ENCODE measurements around the gene GRM4. TPM values are rescaled to one million over a fixed set of nuclear protein-coding genes. Genes with fewer than 3 reads are reported as not detected.

GRM4 gene
- total RNA-seq, 1 experiment from 2014 or later = 0.41 TPM

DNA sequence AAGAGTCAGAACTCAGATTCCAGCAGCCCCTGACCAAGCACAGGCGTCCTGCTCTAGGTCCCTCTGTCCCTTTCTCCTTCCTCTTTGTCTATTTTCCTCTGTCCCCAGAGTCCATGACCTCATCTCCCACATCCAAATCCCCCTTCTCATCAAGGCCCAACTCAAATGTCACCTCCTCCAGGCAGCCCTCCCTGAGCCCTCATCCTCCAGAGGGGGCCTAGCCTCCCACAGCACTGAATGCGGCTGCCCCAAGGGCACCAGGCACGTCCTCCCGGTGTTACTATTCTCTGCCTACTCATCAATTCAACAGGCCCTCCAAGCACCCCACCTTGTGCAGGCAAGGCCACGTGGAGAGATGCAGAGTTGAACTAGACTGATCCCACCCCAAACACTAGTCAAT, 49.7 kb downstream of the GRM4 start:
- no TSS peak for BruUV-seq (replicated peaks)
- no peaks in the 10 kb centered on the region for H3K36me3 ChIP-seq (ENCODE audit: insufficient read depth, low read length, poor library complexity, severe bottlenecking)
- CTCF ChIA-PET = no interaction called here
- POLR2A ChIA-PET (ENCODE audit: low non-redundant PET) = no interaction called here
- intact Hi-C loops (cut with micrococcal nuclease; ENCODE audit: unreplicated experiment) = no loop called here
- H3K27me3 ChIP-seq (replicated peaks; ENCODE audit: insufficient read depth, low read depth, low read length, poor library complexity) = peaks cover 20% of the 10 kb centered on the region
- no peak for DNase-seq (ENCODE audit: low spot score)
- no peaks in the 10 kb centered on the region for H3K4me1 ChIP-seq (ENCODE audit: insufficient read depth, low read length, poor library complexity, severe bottlenecking)
- TF ChIP-seq, protein P1, sequence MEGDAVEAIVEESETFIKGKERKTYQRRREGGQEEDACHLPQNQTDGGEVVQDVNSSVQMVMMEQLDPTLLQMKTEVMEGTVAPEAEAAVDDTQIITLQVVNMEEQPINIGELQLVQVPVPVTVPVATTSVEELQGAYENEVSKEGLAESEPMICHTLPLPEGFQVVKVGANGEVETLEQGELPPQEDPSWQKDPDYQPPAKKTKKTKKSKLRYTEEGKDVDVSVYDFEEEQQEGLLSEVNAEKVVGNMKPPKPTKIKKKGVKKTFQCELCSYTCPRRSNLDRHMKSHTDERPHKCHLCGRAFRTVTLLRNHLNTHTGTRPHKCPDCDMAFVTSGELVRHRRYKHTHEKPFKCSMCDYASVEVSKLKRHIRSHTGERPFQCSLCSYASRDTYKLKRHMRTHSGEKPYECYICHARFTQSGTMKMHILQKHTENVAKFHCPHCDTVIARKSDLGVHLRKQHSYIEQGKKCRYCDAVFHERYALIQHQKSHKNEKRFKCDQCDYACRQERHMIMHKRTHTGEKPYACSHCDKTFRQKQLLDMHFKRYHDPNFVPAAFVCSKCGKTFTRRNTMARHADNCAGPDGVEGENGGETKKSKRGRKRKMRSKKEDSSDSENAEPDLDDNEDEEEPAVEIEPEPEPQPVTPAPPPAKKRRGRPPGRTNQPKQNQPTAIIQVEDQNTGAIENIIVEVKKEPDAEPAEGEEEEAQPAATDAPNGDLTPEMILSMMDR (conservative IDR thresholded peaks at IDR 0.05; ENCODE audit: low read depth, low read length) = no peak
- no peak for TF ChIP-seq EZH2 (IDR thresholded peaks at IDR 0.05; ENCODE audit: borderline replicate concordance, low read depth, low read length, poor library complexity, severe bottlenecking)
- no peaks in the 10 kb centered on the region for H3K9me3 ChIP-seq (ENCODE audit: low read depth, low read length, poor library complexity, severe bottlenecking)
- H3K27ac ChIP-seq (ENCODE audit: low read depth, low read length, poor library complexity, severe bottlenecking) = no peak overlapping the region
- no peak overlapping the region for H3K4me3 ChIP-seq (ENCODE audit: low read depth, low read length, poor library complexity, severe bottlenecking)

DNA sequence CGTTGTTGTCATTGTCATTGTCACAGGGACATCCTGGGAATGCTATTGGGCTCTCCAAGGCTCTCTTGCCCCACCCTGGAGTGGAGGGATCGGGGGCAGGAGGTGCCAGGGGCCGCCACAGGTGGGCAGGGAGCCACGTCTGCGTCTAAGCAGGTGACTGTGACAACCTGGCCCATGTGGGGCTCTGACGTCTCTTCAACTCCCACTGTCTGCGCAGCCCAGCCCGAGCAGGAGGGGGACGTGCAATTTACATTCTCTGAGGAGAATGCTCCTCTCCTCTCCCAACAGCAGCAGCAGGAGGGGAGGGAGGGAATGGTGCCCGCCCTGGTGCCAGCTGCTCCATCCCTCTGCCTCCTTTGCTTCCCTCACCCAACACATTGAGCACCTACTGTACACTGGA, 50.1 kb downstream of the GRM4 start:
- H3K9me3 ChIP-seq (ENCODE audit: low read depth, low read length, poor library complexity, severe bottlenecking) = no peaks in the 10 kb centered on the region
- H3K36me3 ChIP-seq (ENCODE audit: insufficient read depth, low read length, poor library complexity, severe bottlenecking) = no peaks in the 10 kb centered on the region
- CTCF ChIA-PET = no interaction called here
- intact Hi-C loops (cut with micrococcal nuclease; ENCODE audit: unreplicated experiment) = no loop called here
- no TSS peak for BruUV-seq (replicated peaks)
- H3K27me3 ChIP-seq (replicated peaks; ENCODE audit: insufficient read depth, low read depth, low read length, poor library complexity) = peaks cover 20% of the 10 kb centered on the region
- POLR2A ChIA-PET (ENCODE audit: low non-redundant PET) = no interaction called here
- no peaks in the 10 kb centered on the region for H3K4me1 ChIP-seq (ENCODE audit: insufficient read depth, low read length, poor library complexity, severe bottlenecking)
- no peak for DNase-seq (ENCODE audit: low spot score)
- TF ChIP-seq, protein P1 (conservative IDR thresholded peaks at IDR 0.05; ENCODE audit: low read depth, low read length) = no peak
- TF ChIP-seq EZH2 (IDR thresholded peaks at IDR 0.05; ENCODE audit: borderline replicate concordance, low read depth, low read length, poor library complexity, severe bottlenecking) = no peak
- H3K4me3 ChIP-seq (ENCODE audit: low read depth, low read length, poor library complexity, severe bottlenecking) = no peak overlapping the region
- no peak overlapping the region for H3K27ac ChIP-seq (ENCODE audit: low read depth, low read length, poor library complexity, severe bottlenecking)

DNA sequence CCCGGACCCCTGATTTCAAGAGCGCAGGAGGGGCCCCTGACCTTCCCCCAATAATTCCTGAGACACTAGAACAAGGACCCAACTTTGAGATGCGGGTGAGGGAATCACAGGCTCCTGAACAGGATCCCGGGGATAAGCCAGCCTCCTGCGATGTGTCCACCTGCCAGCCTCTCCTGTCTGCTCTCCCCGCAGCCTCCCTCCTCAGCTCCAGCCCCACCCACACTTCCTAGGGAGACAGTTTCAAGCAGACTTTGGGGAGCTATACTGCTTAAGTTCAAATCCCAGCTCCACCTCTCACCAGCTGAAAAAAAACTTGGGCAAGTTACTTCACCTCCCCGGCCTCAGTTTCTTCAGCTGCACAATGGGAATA, 50.8 kb downstream of the GRM4 start:
- no peaks in the 10 kb centered on the region for H3K4me1 ChIP-seq (ENCODE audit: insufficient read depth, low read length, poor library complexity, severe bottlenecking)
- POLR2A ChIA-PET (ENCODE audit: low non-redundant PET) = no interaction called here
- H3K4me3 ChIP-seq (ENCODE audit: low read depth, low read length, poor library complexity, severe bottlenecking) = no peak overlapping the region
- CTCF ChIA-PET = no interaction called here
- no peaks in the 10 kb centered on the region for H3K36me3 ChIP-seq (ENCODE audit: insufficient read depth, low read length, poor library complexity, severe bottlenecking)
- H3K9me3 ChIP-seq (ENCODE audit: low read depth, low read length, poor library complexity, severe bottlenecking) = no peaks in the 10 kb centered on the region
- intact Hi-C loops (cut with micrococcal nuclease; ENCODE audit: unreplicated experiment) = no loop called here
- TF ChIP-seq, protein P1 (conservative IDR thresholded peaks at IDR 0.05; ENCODE audit: low read depth, low read length) = no peak
- no peak for TF ChIP-seq EZH2 (IDR thresholded peaks at IDR 0.05; ENCODE audit: borderline replicate concordance, low read depth, low read length, poor library complexity, severe bottlenecking)
- H3K27me3 ChIP-seq (replicated peaks; ENCODE audit: insufficient read depth, low read depth, low read length, poor library complexity) = peaks cover 20% of the 10 kb centered on the region
- no peak for DNase-seq (ENCODE audit: low spot score)
- H3K27ac ChIP-seq (ENCODE audit: low read depth, low read length, poor library complexity, severe bottlenecking) = no peak overlapping the region
- no TSS peak for BruUV-seq (replicated peaks)
